Measurements from ENCODE around the gene KRTAP4-2.
"Not testable (repeated sequence)": the region's sequence is repeated elsewhere in the genome, so short reads cannot be mapped to it uniquely, and the experiment has no call there.

The KRTAP4-2 gene

DNA sequence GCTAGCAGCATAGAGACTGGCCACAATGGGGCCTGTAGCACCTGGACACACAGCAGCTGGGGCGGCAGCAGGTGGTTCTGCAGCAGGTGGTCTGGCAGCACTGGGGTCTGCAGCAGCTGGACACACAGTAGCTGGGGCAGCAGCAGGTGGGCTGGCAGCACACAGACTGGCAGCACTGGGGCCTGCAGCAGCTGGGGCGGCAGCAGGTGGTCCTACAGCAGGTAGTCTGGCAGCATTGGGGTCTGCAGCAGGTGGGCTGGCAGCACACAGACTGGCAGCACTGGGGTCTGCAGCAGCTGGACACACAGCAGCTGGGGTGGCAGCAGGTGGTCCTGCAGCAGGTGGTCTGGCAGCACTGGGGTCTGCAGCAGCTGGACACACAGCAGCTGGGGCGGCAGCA is 17.8 kb downstream of the KRTAP4-2 start:
- not testable (repeated sequence) for DNase-seq

DNA sequence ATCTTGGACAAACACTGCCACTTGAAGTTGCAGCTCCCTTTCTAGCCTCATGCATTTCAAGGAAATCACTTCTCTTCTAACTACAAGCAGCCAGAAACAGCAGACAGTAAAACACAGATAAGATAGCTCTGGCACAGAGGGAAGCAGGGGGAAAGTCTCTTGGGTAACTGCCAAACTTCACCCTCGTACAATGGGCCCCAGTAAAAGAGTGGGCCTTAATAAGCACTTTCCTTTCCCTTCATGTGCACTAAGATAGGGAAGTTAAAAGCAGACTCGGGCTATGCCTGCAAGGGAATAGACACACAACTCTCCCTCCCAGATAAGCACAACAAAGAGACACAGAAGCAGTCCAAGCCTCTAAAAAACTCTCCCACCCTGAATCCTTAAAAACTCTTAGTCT is 24.2 kb downstream of the KRTAP4-2 start:
- DNase-seq: no peak

DNA sequence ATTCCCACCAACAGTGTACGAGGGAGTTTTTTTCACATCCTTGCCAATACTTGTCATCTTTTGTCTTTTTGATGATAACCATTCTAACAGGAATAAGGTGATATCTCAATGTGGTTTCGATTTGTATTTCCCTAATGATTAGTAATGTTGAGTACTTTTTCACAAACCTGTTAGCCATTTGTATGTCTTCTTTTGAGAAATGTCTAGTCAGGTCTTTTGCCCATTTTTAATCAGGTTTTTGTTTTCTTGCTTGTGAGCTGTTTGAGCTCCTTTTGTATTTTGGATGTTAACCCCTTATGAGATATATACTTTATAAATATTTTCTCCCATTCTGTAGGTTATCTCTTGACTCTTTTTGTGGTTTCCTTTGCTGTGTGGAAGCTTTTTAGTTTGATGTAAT is 26.5 kb downstream of the KRTAP4-2 start:
- DNase-seq: no peak

DNA sequence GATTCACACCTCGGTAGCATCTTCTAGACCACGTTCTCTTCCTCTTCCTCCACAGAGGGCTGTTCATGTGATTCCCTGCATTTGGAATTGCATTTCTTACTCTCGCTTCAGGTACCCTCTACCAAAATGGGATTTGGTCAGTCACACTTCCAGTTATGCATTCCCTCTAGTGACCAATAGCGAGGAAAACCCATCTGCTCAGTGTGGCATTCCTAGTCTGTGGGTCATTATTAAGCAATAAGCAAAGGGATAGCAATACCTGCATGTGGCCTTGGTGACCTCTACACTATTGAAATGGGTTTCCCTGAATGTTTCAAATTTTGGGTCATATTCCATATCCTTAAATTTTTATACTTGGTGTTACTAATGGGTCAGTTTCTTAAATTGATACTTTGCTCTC is 28.0 kb downstream of the KRTAP4-2 start:
- no peak for DNase-seq

DNA sequence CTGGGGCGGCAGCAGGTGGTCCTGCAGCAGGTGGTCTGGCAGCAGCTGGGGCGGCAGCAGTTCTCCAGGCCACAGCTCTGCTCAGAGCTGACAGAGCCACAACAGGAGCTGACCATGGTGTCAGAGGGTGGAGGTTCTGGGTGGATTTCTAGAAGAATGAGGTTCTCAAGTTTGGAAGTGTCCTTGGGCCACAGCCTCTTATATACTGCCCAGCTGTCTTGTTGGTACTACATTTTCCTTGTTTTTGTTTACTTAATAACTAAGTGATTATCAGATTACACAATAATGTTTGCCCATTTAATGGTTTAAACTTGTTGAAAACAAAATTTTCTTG is 28.4 kb downstream of the KRTAP4-2 start, which contains the start of gene KRTAP4-5:
Gene KRTAP4-5 (minus strand): TSS at position 174 of the 334 bp plus-strand sequence. CDS start 58 bp downstream, at position 116.
- no peak for DNase-seq

DNA sequence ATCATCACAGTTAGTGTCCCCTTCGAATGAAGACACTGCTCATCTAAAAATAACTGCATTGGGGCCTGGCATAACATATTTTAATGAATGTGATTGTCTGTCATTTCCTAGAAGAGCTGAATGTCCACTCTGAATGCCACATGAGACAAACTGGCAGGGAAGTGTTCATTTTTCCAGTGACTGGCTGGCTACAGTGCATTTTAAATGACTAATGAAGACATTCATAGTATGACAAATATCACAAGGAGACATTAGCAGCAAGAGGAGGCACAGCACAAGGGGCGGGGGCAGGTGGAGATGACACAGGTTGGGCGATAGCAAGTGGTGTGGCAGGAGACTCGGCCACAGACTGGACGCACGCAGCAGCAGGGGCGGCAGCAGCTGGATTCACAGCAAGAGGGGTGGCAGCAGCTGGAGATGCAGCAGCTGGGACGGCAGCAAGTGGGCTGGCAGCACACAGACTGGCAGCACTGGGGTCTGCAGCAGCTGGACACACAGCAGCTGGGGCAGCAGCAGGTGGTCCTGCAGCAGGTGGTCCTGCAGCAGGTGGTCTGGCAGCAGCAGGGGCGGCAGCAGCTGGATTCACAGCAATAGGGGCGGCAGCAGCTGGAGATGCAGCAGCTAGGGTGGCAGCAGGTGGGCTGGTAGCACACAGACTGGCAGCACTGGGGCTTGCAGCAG is 28.9 kb downstream of the KRTAP4-2 start:
- DNase-seq: not testable (repeated sequence)

DNA sequence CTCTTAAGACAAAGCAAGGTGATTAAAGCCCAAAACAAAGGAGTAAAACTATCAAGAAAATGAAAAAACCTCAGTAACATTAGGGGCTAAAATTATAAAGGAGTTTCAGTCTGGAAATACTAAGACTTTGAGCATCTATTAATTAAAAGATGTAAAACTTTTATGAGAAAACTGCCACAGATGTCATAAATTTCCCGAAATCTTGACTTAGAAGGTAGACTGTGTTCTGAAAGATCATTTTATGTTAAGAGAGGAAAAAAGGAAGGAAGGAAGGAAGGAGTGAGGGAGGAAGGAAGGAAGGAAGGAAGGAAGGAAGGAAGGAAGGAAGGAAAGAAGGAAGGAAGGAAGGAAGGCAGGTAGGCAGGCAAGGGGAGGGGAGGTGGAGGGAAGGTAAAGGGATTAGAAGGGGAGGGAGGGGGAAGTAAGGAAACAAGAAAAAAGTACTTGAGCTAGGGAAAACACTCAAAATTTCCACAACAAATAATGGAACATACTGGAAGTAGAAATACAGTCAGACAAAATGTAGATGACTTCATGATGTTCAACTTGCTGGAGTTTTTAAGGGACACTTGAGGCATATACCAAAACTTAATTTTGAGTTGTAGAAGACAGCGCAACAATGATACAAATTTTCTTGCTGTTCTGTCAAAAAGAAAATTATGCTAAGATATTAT is 30.4 kb downstream of the KRTAP4-2 start:
- DNase-seq: no peak

DNA sequence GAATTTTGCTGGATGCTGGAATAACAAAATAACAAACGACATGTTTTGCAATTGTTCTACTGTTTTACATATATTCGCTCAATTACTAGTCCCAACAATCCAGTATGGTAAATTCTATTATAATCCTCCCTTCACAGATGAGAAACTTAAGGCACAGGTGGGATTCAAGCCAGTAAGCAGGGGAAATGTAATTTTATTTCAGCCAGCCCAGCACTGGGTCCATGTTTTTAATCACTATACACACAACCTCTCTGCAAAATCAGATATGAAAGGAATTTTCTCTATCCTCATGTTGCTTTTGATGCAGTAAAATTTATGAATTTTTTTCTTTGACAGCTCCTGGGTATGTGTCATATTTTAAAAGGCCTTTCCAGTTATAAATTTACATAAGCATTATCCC is 32.8 kb downstream of the KRTAP4-2 start:
- no peak for DNase-seq

DNA sequence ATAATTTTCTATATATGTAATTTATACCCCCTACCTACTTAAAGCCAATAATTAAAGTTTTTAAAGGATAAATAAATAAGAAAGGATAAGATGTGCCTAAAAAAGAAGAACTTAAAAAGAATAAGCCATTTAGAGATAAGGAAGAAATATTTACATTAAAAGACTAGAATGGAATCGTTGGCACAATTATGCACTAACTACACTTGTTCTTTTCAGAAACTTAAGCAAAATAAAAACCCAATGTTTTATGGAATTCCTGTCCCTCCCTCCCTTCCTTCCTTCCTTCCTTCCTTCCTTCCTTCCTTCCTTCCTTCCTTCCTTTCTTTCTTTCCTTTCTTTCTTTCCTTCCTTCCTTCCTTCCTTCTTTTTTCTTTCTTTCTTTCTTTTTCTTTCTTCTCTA is 33.2 kb downstream of the KRTAP4-2 start:
- no peak for DNase-seq

DNA sequence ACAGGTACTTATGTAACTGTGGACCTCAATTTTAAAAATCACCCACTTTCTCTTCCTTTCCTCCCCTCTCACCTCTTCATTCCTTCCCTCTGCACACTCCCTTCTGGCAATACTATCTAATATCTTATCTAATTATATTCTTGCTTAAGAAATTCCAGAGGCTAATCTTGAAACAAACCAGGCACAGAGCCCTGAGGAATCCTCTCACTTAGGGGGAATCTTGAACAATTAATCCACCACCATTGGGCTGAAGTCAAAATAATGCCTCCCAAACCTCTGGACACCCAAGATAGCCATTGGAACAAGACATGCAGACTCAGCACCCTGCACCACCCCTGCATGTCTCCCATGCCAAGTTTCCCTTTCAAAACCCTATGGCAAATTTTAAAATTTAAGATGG is 36.7 kb downstream of the KRTAP4-2 start:
- DNase-seq: no peak

DNA sequence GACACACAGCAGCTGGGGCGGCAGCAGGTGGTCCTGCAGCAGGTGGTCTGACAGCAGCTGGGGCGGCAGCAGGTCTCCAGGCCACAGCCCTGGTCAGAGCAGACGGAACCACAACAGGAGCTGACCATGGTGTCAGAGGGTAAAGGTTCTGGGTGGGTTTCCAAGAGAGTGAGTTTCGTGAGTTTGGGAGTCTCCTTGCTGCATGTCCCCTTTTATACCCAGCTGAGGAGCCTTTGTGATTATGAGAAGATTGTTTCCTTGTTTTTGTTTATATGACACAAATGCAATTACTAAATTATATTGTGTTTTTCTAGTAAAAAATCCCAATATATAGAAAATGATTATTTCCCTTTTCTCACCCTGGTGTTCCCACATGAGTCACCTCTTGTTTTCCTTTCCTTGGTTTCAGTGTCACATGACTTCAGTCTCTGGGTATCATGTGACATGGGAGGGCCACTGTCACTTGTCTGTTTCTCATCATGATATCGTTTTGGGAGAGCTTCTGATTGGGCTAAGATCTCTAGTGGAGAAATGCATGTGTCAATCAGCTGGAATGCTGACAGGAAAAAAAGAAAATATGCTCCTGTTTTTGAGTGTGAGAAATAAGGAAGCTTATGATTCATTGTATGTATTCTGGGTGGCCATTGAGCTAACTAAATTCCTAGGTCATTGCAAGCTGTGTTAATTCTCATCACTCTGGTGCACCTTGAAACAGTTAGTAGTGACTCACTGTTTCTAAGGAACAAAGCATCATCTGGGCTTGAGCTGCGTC is 37.5 kb downstream of the KRTAP4-2 start, which contains the start of gene KRTAP4-6:
Gene KRTAP4-6 (minus strand): TSS at position 185 of the 772 bp plus-strand sequence. CDS start 57 bp downstream, at position 128.
- no peak for DNase-seq

DNA sequence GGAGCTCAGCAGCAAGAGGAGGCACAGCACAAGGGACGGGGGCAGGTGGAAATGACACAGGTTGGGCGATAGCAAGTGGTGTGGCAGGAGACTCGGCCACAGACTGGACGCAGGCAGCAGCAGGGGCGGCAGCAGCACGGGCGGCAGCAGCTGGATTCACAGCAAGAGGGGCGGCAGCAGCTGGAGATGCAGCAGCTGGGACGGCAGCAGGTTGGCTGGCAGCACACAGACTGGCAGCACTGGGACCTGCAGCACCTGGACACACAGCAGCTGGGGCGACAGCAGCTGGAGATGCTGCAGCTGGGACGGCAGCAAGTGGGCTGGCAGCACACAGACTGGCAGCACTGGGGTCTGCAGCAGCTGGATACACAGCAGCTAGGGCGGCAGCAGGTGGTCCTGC is 38.2 kb downstream of the KRTAP4-2 start:
- not testable (repeated sequence) for DNase-seq

DNA sequence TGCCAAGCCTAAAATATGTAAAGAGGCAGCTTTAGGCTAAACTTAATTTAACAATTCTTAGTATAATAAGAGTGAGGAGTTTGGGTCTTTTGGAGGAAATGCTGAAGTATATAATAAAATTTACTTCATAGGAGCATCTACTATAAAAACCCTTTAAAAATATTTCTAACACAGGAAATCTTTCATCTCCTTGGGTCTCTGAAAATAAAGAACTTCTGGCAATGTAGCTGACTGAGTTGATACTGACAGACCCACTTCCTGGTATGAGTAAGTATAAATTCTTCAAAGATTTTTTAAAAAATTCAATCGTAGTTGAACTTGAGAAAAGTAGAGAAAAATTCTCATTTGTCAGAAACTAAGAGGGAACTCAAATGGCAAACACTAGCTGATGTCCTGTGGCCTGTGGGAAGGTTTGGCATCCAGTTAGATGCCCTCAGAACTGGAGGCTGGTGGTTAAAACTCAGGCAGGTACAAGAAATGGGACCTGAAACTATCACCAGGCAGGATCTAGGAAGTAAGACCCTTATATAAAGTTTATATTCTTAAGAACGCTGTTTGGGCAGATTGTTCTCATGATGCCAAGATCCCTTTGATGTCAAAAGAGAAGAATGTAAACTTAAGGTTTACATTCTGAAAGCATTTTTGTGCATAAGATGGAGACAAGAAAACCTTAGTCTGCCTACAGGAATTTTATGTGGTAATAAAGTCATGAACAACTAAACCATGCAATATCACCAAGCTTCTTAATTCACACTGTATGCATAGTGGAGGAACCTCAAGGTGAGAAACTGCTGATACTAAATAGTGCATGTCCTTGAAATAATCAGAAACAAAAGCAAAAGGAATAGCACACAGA is 43.9 kb downstream of the KRTAP4-2 start:
- DNase-seq: no peak

DNA sequence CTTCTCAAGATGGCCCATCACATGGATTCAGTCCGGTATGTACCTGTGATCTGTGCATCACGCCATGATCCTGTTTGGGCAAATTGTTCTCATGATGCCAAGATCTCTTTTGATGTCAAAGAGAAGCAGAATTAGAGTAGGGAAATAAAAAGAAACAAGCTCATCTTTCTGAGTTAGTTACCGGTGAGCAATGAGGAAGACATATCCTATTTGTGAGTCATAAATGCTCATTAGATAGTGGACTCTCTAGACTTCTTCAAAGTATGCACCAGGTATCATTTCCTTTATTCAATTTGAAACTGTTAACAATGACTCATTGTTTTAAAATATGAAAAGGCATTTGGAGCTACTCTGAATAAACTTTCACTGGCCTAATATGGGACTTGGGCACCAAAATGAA is 46.0 kb downstream of the KRTAP4-2 start:
- no peak for DNase-seq
